Activated effector memory CD4-positive, alpha-beta T cell treated with Interleukin-2 at 50 U/mL for 16 hours (primary cell): ENCODE results near the gene LMBRD1.
"Not testable (repeated sequence)": the region's sequence is repeated elsewhere in the genome, so short reads cannot be mapped to it uniquely, and the experiment has no call there.

ENCODE experiments used
- DNase-seq: peaks from one replicate; pipeline ENCODE4 v3.0.0-alpha.2; 2020

The LMBRD1 gene

GRCh38 chr6:69796642-69797390, at the start of gene LMBRD1:
Gene LMBRD1 (minus strand): TSS chr6:69797010. CDS start chr6:69796881, 129 bp downstream.
- peak; percentile 98 for DNase-seq

GRCh38 chr6:69846312-69846711, 49.5 kb upstream of the LMBRD1 start:
- no peak for DNase-seq

- DNase-seq: no peak
Observed at GRCh38 chr6:69843189-69843588, 46.4 kb upstream of the LMBRD1 start.

- DNase-seq: no peak
Observed at GRCh38 chr6:69841862-69842261, 45.1 kb upstream of the LMBRD1 start.

GRCh38 chr6:69835414-69836179, 38.8 kb upstream of the LMBRD1 start:
- no peak for DNase-seq

- DNase-seq: no peak
Observed at GRCh38 chr6:69832558-69832957, 35.7 kb upstream of the LMBRD1 start.

- no peak for DNase-seq
Observed at GRCh38 chr6:69827276-69827893, 30.6 kb upstream of the LMBRD1 start.

GRCh38 chr6:69825904-69826303, 29.1 kb upstream of the LMBRD1 start:
- DNase-seq: no peak

GRCh38 chr6:69824355-69824754, 27.5 kb upstream of the LMBRD1 start:
- not testable (repeated sequence) for DNase-seq

GRCh38 chr6:69820438-69820837, 23.6 kb upstream of the LMBRD1 start:
- DNase-seq: no peak

GRCh38 chr6:69820018-69820417, 23.2 kb upstream of the LMBRD1 start:
- no peak for DNase-seq

GRCh38 chr6:69819138-69819537, 22.3 kb upstream of the LMBRD1 start:
- DNase-seq: no peak

- no peak for DNase-seq
Observed at GRCh38 chr6:69818223-69818930, 21.6 kb upstream of the LMBRD1 start.

GRCh38 chr6:69817358-69817757, 20.5 kb upstream of the LMBRD1 start:
- DNase-seq: no peak

GRCh38 chr6:69816569-69816968, 19.8 kb upstream of the LMBRD1 start:
- no peak for DNase-seq

GRCh38 chr6:69816026-69816425, 19.2 kb upstream of the LMBRD1 start:
- DNase-seq: no peak

GRCh38 chr6:69813508-69813907, 16.7 kb upstream of the LMBRD1 start:
- DNase-seq: no peak

GRCh38 chr6:69812746-69813427, 16.1 kb upstream of the LMBRD1 start:
- no peak for DNase-seq

- DNase-seq: no peak
Observed at GRCh38 chr6:69802995-69803394, 6.2 kb upstream of the LMBRD1 start.

- no peak for DNase-seq
Observed at GRCh38 chr6:69801711-69802110, 4.9 kb upstream of the LMBRD1 start.

GRCh38 chr6:69801225-69801624, 4.4 kb upstream of the LMBRD1 start:
- no peak for DNase-seq

- not testable (repeated sequence) for DNase-seq
Observed at GRCh38 chr6:69798796-69799195, 2.0 kb upstream of the LMBRD1 start.
